ENCODE measurements around the gene SLC13A2.
"Not testable (repeated sequence)": the region's sequence is repeated elsewhere in the genome, so short reads cannot be mapped to it uniquely, and the experiment has no call there.

SLC13A2 gene

DNA sequence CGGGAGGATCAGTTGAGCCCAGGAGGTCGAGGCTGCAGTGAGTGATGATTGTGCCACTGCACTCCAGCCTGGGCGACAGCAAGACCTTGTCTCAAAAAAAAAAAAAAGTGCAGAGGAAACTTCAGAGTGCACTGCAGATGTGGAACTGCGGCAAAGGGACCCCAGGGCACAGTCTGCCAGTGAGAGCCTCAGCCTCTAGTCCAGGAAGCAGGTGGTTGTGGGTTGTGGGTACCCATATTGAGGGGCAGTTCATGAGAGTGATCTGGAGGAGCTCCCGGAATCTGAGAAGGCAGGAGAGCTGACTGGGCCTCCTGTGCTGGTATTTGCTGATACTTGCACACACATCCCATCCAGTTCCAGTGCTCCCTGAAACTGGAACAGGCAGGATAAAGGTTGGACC, 45.8 kb downstream of the SLC13A2 start:
- no peak for DNase-seq

DNA sequence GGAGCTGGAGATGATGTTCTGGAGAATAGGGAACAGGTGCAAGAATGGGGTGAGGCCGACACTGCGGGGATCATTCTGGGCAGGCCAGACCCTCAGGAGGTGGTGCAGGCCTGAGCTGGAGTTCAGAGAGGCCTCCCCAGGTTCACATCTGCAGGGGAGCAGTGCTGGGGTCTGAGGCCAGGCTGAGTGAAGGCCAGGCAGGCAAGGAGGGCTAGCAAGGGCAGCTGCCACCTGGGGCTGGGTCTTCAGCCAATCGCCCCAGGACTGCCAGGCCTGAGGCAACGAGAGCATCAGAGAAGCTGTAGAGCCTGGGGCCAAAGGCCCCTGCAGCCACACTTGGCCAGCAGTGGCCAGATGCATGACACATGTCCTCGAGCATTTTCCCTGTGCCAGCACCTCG, 47.2 kb downstream of the SLC13A2 start:
- no peak for DNase-seq

DNA sequence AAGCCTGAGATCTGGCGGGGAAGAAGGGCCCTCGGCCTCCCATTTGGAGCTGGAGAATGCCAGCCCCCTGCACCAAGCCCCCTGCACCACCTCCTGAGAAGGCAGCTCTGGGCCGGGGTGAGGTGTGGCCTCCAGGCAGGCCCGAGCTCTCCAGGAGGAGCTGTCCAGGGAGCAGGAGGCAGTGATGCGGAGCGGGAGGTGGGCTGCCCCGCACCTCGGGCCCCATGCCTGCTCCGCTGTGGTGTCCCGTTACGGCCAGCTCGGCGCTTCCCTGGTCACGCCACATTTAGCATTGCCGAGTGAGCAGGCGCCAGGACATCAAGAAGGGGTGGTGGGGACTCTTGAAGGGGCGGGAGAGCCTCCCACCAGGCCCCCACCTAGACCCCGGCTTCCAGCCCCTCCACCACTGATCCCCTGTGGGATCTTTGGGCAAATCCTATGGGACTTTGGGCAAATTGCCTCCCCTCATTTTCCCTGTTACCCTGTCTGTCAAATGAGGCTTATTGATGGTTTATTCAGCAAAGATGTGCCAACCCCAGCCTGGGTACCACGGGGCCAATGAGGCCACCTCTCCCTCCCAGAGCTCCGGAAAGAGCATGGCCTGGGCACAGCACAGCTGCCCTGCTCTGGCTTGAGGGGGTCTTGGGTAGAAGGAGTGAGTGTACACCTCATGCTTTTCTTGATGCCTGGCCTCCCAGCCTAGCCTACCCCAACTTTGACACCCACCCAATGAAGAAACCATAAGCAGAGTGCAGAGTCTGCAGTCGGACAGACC, 48.1 kb downstream of the SLC13A2 start:
- no peak for DNase-seq

DNA sequence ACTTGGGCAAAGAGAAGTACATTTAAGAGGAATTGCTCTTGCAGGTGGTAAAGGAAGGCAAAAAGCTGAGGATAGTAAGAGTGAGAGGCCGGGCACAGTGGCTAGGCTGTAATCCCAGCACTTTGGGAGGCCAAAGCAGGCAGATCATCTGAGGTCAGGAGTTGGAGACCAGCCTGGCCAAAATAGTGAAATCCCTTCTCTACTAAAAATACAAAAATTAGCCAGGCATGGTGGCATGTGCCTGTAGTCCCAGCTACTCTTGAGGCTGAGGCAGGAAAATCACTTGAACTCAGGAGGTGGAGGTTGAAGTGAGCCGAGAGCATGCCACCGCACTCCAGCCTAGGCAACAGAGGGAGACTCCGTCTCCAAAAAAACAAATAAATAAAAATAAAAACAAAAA, 48.8 kb downstream of the SLC13A2 start:
- not testable (repeated sequence) for DNase-seq

DNA sequence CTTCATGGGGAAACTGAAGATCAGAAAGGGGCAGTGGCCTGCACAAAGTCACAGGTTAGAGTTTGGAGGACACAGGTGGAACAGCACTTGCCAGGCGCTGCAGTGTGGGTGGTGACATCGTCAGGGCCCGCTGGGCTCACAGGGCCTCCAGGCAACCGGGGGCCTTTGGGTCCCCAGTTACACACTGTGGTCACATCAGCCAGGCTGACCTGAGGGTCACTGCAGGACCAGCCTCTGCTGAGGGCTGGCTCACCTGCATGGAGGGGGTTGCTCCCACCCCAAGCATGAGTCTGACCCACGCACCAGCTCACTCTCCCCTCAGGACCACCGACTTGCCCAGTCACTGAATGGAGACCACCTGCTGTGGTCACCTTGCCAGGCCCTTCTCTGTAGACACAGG, 49.7 kb downstream of the SLC13A2 start:
- DNase-seq: no peak

DNA sequence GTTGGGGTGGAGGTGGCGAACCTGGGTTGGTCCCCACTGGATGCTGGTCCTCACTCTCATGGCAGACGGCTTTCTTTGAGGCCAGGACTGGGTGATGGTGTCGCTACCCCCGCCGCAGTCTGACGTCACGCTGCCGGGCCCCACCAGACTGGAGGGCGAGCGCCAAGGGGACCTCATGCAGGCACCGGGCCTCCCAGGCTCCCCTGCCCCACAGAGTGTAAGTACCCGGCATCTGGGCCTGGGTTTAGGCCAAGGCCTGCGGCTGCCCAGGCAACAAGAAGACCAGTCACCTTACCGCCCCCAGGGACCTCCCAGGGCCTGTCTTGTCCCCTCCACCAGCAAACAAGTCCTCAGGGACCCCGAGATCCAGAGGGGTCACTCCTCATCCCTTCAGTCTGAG, 50.4 kb downstream of the SLC13A2 start:
- DNase-seq: no peak

DNA sequence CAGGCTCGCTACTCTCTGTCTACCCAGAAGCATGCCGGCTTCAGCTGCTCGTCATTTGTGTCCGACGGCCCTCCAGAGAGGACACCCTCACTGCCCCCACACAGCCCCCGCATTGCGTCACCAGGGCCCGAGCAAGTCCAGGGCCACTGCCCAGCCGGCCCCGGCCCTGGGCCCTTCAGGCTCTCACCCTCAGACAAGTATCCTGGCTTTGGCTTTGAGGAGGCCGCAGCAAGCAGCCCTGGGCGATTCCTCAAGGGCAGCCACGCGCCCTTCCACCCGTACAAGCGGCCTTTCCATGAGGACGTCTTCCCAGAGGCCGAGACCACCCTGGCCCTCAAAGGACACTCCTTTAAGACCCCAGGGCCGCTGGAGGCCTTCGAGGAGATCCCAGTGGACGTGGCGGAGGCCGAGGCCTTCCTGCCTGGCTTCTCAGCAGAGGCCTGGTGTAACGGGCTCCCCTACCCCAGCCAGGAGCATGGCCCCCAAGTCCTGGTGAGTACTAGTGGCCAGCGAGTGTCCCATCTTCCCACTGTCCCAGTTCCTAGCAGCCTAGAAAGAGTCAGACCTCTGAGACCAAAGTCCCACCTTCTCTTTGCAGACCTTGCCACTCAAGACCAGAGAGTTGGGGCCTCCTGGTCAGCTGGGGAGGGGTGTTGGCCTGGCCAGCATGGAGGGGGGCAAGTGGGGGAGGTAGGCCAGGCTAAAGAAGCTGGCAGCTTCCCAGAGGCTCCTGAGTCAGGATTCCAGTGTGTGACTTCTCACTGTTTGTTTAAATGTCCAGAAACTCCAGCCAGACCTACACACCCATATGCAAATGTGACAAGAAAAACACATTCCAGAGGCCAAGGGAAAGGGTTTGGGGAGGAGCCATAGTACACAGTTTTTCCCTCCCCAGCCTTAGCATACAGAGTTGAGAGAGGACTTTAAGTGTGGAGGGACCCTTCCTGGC, 51.3 kb downstream of the SLC13A2 start:
- DNase-seq: no peak

DNA sequence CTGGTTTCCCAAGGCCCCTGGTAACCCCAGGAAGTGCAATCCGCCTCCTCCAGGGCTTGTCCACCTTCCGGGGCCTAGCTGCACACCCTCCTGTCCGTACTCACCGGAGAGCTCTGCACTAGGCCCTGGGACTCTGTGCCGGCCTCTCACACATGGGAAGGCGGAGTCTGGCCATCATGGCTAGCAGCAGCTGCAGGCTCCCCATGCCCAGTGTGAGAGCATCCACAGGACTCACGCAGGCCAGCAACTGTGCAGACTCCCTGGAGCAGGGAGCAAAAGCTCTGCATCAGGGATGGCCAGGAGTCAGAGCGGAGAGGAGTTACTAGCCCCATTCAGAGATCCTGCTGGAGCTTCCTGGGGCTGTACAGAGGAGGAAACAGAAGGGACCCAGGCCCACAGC, 52.9 kb downstream of the SLC13A2 start:
- DNase-seq: no peak

DNA sequence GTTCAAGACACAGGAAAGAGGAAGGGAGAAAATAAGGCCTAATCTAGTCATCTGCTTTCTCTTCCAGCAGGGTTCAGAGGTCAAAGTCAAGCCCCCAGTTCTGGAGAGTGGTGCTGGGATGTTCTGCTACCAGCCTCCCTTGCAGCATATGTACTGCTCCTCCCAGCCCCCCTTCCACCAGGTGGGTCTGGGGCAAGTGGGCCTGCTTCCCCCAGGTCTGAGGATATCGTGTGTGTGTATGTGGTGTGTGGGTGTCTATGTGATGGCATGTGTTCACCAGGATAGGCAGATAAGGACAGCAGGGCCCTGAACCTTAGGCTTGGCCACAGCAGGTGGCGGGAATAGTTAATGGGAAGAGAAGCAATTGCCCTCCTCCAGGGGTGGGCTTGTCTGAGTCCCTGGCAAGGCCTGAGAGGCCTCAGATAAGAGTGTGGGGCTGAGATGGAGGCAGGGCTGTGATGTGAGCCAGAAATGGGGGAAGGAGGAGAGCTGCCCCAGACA, 53.8 kb downstream of the SLC13A2 start:
- no peak for DNase-seq

DNA sequence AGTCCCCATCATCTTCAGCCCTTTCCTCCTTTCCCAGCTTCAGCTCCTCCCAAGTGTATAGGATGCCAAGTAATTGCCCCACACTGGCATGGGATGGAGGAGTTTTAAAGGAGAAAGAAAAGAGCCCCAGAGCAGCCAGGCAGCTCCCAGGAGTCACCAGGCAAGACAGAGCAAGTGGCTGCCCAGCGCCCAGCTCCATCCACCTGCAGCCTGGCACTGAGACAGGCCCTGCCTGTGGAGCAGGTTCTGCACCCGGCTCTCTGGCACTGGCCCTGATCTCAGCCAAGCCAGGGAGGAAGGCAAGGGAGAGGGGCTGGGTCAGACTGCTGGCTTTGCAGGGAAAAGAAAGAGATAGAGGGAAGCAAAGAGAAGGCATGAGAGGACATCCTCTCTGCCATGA, 54.4 kb downstream of the SLC13A2 start:
- no peak for DNase-seq

DNA sequence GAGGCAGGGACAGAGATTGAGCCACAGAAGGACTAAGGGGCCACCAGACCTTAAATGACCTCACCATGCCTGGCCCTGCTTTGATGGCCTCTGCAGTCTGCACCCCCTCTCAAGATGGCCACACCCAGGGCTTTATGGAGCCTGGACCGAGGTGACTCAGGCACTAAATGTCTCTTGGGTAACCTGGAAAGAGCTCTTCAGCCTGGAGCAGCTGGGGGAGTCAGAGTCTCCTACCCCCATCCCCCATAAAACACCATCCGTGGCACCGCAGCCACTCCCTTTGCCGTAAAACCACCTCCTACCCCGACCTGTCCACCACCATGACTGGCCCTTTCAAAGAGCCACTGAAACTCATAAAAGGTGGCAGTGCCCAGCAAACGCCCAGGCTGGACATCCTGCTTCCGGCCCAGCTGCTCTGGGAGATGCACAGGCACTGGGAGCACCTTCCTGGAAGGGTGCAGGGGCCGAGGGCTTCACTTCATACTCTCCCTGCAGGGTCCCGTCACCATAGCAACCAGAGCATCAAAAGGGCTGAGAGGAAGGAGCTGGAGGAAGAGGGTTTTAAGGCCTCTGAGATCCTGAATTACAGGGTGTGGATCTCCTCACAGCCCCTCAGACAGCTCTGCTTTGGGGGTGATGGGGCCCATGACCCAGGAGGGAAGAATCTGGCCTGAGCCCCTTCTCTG, 55.0 kb downstream of the SLC13A2 start:
- no peak for DNase-seq

DNA sequence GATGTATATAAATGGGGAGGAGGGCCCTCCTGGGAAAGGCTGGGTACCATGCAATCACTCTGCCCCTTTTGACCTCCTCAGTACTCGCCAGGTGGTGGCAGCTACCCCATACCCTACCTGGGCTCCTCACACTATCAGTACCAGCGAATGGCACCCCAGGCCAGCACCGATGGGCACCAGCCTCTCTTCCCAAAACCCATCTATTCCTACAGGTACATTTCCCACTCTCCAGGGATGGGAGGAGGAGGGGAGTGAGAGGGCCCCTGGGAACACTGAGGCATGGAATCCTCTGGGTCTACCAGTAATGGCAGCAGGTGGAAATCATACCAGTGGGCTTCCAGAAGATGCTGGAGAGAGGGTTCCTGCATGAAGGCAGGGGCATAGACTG, 55.6 kb downstream of the SLC13A2 start:
- DNase-seq: no peak

DNA sequence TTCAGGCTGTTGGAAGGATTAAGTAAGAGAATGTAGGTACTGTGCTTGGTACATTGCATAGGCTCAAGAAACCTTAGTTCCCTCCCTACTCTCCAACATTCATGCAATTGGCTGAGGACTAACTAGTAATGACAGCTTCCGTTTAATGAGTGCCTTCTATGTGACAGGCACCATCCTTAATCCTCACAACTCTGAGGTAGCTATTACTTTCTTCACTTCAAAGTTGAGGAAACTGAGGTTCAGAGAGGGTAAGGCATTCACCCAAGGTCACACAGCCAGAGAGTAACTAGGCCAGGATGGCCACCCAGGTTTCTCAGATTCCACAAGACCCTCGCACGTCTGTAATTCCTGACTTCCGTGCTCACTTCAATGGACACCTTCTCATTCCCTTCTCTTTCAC, 56.8 kb downstream of the SLC13A2 start:
- DNase-seq: no peak

DNA sequence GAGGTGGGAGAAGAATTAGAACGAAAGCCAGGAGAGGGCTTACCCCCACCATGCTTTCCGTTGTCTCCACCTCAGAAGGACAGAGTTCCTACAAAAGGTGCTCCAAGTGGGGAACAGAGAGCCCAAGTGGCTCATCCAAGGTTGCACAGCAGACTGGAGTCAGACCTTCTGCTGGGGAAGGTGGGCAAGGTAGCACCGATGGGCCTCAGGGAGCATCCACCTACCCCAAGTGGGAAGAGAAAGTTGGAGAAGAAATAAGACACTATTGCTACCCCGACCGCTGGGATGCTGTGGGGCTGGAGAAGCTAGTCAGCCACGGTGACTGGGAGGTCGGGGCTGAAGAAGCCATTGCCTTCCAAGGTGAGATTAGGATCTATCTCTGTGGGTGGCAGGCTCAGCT, 57.5 kb downstream of the SLC13A2 start:
- no peak for DNase-seq

DNA sequence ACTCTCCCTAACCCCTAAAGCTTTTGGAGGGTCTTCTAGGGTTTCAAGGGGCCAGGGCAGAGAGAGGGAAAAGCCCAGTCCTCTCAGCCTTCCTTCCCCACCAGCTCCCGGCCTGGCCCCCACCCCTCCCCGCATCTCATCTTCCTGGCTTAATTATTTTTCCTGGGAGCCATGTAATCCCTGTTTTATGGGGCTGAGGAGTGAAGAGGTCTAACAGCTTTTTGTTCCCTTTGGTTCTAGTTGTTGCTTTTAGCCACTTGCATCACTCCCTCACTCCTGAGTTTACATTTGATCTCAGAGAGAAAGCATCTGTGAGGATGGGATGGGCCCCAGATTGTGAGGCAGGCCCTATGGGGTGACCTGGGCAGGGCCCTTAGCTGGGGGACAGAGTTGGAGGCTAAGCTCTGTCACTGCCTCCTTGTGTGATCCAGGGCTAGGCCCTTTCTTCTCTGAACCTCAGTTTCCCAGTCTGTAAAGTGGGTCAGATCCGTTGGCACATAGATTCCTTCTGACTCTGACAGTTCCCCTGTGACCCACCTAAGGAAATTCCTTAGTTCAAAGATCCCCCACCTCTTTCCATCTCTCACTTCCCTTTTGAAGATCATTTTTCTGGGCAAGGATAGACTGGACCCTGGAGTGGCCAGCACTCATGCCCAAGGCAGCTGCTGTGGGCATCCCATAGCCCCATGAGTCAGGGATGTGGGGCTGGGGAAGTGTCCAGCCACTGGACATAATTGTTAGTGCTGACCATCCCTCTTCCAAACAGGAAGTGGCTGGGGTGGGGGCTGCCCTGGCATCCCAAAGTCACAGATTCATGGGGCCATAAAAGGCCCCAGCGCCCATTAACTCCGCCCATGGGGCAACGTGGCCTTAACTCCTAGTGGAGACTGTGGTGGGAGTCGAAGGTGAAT, 58.9 kb downstream of the SLC13A2 start:
- no peak for DNase-seq

DNA sequence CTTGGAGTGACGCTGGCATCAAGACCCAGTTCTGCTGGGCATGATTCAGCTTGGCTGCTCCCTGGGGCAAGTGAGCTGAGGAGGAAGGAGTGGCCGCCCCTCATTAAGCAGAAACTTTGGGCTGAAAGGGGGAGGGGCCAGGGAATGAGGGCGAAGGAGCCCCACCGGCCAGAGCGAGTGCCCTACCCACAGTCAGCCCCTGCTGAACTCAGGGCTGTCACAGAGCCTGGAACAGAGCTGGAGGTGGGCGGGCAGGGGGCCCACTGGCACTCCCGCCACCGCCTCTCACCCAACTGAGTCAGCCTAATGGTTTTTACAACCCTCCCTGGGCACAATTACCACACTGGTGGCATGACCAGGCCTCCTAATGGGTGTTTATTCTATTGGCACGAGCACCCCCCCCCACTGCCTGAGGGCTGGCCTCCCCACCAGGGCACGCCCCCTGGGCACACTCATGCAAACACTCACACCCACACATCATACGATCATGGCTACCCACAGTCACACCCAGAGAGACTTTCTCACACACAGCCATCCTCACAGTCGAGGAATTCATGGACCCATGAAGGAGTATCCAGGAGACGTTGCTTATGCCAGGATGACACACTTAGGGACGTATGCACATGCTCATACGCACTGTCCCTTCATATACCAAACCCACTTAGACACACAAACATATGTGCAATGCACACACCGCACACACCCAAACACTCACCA, 59.8 kb downstream of the SLC13A2 start:
- DNase-seq: no peak

DNA sequence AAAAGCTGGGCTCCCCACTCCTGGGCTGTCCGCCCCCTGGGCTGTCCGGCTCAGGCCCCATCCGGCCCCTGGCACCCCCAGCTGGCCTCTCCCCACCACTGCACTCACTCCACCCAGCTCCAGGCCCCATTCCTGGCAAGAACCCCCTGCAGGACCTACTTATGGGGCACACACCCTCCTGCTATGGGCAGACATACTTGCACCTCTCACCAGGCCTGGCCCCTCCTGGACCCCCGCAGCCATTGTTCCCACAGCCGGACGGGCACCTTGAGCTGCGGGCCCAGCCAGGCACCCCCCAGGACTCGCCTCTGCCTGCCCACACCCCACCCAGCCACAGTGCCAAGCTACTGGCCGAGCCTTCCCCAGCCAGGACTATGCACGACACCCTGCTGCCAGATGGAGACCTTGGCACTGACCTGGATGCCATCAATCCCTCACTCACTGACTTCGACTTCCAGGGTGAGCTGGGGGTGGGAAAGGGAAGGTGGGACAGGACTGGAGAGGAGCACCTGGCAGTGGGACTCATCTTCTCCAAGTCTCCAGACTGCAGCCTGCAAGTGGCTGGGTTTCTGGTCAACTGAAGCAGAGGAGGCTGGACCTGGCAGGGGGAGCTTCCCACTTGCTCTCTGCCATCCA, 61.4 kb downstream of the SLC13A2 start:
- DNase-seq: no peak

DNA sequence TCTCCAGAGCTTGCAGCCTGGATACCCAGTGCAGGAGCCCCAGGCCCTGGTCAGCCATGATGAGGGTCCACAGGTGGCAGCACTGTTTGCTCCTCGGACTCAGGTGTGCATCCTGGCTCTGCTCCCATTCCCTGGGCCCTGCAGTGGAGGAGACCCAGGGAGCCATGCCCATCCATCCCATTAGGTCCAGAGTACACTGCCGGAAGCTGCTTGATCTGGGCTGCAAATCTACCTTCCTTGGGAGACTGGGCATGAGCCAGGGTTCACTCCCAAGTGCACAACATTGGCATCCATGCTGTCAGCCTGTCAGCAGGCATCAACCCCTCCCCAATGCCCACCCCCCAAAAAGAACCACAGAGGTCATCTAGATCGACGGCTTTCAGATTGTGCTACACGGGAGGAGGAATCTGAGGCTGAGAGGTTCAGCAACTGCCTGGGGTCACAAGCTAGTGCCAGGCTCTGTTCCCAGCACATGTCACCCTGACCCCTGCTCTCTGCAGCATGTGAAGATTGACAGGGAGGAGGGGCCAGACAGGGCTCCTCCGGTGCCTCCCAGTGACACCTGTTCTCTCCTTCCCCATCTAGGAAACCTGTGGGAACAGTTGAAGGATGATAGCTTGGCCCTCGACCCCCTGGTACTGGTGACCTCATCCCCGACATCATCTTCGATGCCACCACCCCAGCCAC, 63.2 kb downstream of the SLC13A2 start:
- no peak for DNase-seq

DNA sequence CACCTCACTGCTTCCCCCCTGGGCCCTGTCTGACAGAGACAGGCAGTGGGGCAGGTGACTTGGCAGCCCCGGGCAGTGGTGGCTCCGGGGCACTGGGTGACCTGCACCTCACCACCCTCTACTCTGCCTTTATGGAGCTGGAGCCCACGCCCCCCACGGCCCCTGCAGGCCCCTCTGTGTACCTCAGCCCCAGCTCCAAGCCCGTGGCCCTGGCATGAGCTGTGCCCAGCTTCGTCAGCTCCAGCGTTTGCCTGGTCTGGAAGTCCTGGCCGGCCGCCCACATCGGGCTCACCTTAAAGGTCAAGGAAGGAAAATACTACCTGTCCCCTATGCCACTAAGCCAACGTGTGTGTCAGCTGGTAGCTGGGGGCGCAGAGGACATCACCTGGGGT, 63.8 kb downstream of the SLC13A2 start:
- no peak for DNase-seq

DNA sequence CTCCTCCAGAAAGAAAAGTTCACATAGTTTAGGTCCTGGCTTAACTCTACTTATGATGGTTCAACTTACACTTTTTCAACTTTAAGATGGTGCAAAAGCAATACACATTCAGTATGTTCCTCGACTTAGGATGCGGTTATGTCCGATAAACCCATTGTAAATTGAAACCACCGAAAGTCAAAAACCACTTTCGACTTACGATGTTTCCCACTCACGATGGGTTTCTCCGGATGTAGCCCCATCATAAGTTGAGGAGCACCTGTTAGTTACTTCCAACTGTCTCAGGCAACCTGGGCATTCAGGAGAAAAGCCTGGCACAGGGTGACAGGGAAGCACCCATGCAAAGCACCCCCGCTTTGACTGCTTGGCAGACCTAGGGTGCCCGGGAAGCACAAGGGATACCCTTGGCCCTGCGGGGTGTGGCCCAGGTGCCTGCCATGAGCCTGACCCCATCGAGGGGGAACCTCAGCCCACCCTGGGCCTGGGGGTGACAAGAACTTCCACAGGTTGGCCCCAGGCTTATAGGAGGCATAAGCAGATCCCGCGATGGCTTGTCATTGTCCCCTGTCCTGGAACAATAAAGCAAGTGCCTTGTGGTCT, 65.0 kb downstream of the SLC13A2 start:
- no peak for DNase-seq
